ENCODE measurements around the gene CHMP6. TPM values are rescaled to one million over a fixed set of nuclear protein-coding genes. Genes with fewer than 3 reads are reported as not detected.
A peak's percentile ranks its signal among the peaks of the same experiment; 100 is the strongest.

The CHMP6 gene
- total RNA-seq, 1 donor from 2014 or later, result 26.9 TPM

DNA sequence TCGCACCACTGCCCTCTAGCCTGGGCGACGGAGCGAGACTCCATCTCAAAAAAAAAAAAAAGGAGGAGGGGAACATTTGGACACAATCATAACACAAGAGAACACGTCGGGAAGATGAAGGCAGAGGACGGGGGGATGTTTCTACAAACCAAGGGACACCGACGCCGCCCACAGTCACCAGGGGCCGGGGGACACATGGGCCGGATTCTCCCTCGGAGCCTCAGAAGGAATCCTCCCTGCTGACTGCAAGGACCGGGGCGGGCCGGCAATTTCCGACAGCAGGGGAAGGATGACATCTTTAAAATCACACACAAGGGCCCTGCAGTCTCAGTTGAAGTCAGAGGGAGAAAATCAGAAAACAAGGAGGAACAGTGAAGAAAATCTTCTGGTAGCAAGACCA is 8.1 kb upstream of the CHMP6 start:
- H3K27me3 Mint-ChIP-seq (ENCODE audit: low read depth), result peaks cover 27% of the 10 kb centered on the region
- peaks cover 5% of the 10 kb centered on the region for H3K4me1 Mint-ChIP-seq
- no peak for DNase-seq (ENCODE audit: low spot score in 2 of 2, unreplicated experiment in 2 of 2)
- no peak for TF ChIP-seq CTCF (IDR thresholded peaks at IDR 0.05; ENCODE audit: unreplicated experiment)
- H3K36me3 Mint-ChIP-seq, result no peaks in the 10 kb centered on the region
- H3K4me3 Mint-ChIP-seq, result no peak overlapping the region
- H3K9me3 Mint-ChIP-seq, result no peaks in the 10 kb centered on the region
- no peak overlapping the region for H3K27ac Mint-ChIP-seq

- DNase-seq (ENCODE audit: low spot score in 2 of 2, unreplicated experiment in 2 of 2), result no peak
- Mint-ChIP-seq H3K9me3 (no peaks in the 10 kb centered on the region), H3K27ac (peak overlapping the region; percentile 41)
Observed at GRCh38 chr17:80984749-80985148, 6.9 kb upstream of the CHMP6 start.

DNA sequence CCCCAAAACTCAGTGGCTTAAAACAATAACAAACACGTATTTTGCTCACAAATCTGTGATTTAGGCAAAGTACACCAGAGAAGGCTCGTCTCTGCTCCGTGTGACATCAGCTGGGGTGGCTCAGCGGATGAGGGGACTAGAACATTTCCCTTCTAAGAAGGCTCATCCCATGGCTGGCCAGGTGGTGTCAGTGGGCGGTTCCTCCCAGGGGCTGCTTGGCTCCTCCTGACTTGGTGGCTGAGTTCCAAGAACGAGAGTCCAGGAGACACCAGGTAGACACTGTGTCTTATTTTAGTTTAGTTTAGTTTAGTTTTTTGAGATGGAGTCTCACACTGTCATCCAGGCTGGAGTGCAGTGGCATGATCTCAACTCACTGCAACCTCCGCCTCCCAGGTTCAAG is 5.6 kb upstream of the CHMP6 start:
- Mint-ChIP-seq H3K27me3 (ENCODE audit: low read depth) (peaks cover 19% of the 10 kb centered on the region), H3K4me1 (peaks cover 2% of the 10 kb centered on the region), H3K27ac (no peak overlapping the region), H3K9me3 (no peaks in the 10 kb centered on the region), H3K36me3 (no peaks in the 10 kb centered on the region), H3K4me3 (no peak overlapping the region)
- DNase-seq (ENCODE audit: low spot score in 2 of 2, unreplicated experiment in 2 of 2), result no peak
- TF ChIP-seq CTCF (IDR thresholded peaks at IDR 0.05; ENCODE audit: unreplicated experiment), result no peak

More at GRCh38 chr17:80984749-80985148, 6.9 kb upstream of the CHMP6 start:
- Mint-ChIP-seq H3K27me3 (ENCODE audit: low read depth) (peaks cover 26% of the 10 kb centered on the region), H3K36me3 (no peaks in the 10 kb centered on the region), H3K4me3 (no peak overlapping the region), H3K4me1 (peaks cover 5% of the 10 kb centered on the region)
- TF ChIP-seq CTCF (IDR thresholded peaks at IDR 0.05; ENCODE audit: unreplicated experiment), result no peak

DNA sequence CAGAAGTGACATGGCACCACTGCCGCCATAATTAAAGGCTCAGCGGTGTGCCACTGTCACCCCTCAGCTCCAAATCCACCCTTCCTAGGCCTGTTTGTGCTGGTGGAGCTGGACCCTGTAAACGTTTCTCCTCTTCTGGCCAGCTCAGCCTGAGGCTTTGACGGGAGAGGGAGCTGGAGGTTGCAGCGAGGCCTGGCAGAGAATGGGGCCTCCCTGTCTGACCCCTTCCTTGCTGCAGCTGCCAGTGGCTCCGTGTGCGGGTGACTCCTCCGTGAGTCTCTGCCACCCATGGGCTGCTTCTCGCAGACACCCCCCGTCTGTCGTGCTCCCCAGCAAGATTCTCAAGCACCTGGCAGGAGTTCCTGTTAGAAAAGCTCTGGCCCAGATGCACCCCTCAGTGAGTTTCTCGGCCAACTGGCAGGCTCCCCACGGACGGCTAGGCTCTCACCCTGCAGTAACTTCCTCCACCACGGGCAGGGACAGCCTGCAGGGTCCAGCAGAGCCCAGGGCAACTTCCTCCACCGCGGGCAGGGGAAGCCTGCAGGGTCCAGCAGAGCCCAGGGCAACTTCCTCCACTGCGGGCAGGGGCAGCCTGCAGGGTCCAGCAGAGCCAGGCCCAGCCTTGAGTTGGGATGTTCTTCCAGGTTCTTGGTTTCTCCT is 4.7 kb upstream of the CHMP6 start:
- no peaks in the 10 kb centered on the region for H3K9me3 Mint-ChIP-seq
- DNase-seq (ENCODE audit: low spot score in 2 of 2, unreplicated experiment in 2 of 2), result no peak
- no peak for TF ChIP-seq CTCF (IDR thresholded peaks at IDR 0.05; ENCODE audit: unreplicated experiment)
- H3K27ac Mint-ChIP-seq, result no peak overlapping the region
- peaks cover 2% of the 10 kb centered on the region for H3K4me1 Mint-ChIP-seq
- no peaks in the 10 kb centered on the region for H3K36me3 Mint-ChIP-seq
- H3K4me3 Mint-ChIP-seq, result no peak overlapping the region
- H3K27me3 Mint-ChIP-seq (ENCODE audit: low read depth), result peaks cover 13% of the 10 kb centered on the region

DNA sequence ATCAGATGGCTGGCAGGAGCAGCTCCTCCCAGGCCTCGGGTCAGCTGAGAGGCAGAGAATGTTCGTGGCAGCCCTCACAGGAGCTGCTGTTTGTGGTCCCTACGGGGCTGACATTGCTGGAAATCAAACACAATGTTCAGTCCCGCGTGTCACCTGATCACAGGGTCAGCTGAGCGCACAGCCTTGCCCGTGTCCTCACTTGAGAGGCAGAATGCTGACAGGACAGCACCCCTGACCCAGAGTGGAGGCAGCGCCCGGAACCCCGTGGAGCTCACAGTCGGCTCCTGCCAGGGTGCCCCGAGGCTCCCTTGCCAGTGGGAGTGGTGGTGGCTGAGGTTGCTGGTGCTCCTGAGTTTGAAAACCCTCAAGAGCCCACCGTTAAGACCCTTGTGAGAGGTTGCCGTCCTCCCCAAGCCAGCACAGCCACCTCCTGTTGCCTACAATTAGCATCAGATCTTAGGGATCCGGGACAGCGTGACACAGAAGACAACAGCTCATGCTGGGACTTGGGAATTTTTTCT is 3.6 kb upstream of the CHMP6 start:
- Mint-ChIP-seq H3K4me3 (no peak overlapping the region), H3K27ac (no peak overlapping the region), H3K4me1 (peaks cover 7% of the 10 kb centered on the region), H3K9me3 (no peaks in the 10 kb centered on the region), H3K27me3 (ENCODE audit: low read depth) (peaks cover 7% of the 10 kb centered on the region), H3K36me3 (no peaks in the 10 kb centered on the region)
- no peak for TF ChIP-seq CTCF (IDR thresholded peaks at IDR 0.05; ENCODE audit: unreplicated experiment)
- DNase-seq (ENCODE audit: low spot score in 2 of 2, unreplicated experiment in 2 of 2), result no peak
